ENCODE data around the gene KCTD5. TPM values are rescaled to one million over a fixed set of nuclear protein-coding genes. Genes with fewer than 3 reads are reported as not detected.
"Not testable (repeated sequence)": the region's sequence is repeated elsewhere in the genome, so short reads cannot be mapped to it uniquely, and the experiment has no call there.

The KCTD5 gene
- total and polyA plus RNA-seq, 9 of the 15 experiments (the other 6 are each of a cell fraction or from before 2014, with no cell fraction given): 0.73 to 58.3 (median 32.3) TPM

GRCh38 chr16:2721634-2722173 lies 39.4 kb downstream of the KCTD5 start:
- in situ Hi-C loops (cut with MboI); DNase-seq (ENCODE audit: extremely low read depth in 1 of 4, low spot score in 3 of 4): not testable (repeated sequence)

More at GRCh38 chr16:2721634-2722173, 39.4 kb downstream of the KCTD5 start:
- intact Hi-C loops (cut with micrococcal nuclease); H4K20me1 ChIP-seq (replicated peaks; ENCODE audit: control insufficient read depth, insufficient read depth, low read length); H3K79me2 ChIP-seq (ENCODE audit: control insufficient read depth, insufficient read depth, low read length); H3K27me3 ChIP-seq (ENCODE audit: control insufficient read depth in 2 of 2, insufficient read depth in 2 of 2, low read length in 2 of 2); H3K36me3 ChIP-seq (ENCODE audit: control insufficient read depth, insufficient read depth, low read length); H3K9me3 ChIP-seq (replicated peaks; ENCODE audit: control insufficient read depth, insufficient read depth, low read depth, low read length); H3K9me1 ChIP-seq (ENCODE audit: control insufficient read depth, insufficient read depth, low read length); CTCF ChIA-PET (ENCODE audit: low intra/inter-chr PET ratio); FAIRE-seq: not testable (repeated sequence)
- H3K9ac ChIP-seq (ENCODE audit: insufficient read depth in 1 of 2, low read depth in 2 of 2, low read length in 2 of 2): peak overlapping the region; percentile 55 to 92; a peak in 3 of 4 replicates
- peak overlapping the region; percentile 51 for H3K4me3 ChIP-seq
- BruUV-seq (replicated peaks): TSS peak; percentile 37
- peak overlapping the region; percentile 59 for H3K4me2 ChIP-seq (ENCODE audit: insufficient read depth, low read length)
- peak; percentile 51; the same call in 1 of the 2 replicates for TF ChIP-seq CEBPB (tag; IDR thresholded peaks at IDR 0.05)
- 0 out of 2 replicates have a peak, but pooled peaks have one; percentile 18 for TF ChIP-seq IRF9 (tag; IDR thresholded peaks at IDR 0.05)
- TF ChIP-seq ZBTB49 (CRISPR knock-in tag; IDR thresholded peaks at IDR 0.05; ENCODE audit: borderline replicate concordance): 0 out of 2 replicates have a peak, but pooled peaks have one; percentile 81
- TF ChIP-seq FOXK1 (CRISPR knock-in tag; IDR thresholded peaks at IDR 0.05; ENCODE audit: borderline replicate concordance): peak; percentile 44; the same call in 1 of the 2 replicates
- TF ChIP-seq FOSL1 (tag; conservative IDR thresholded peaks at IDR 0.05): 0 out of 2 replicates have a peak, but pooled peaks have one; percentile 3
- ATAC-seq: peak; percentile 2; the same call in 1 of the 3 replicates
- H3K4me1 ChIP-seq (replicated peaks in 1 of 2; ENCODE audit: control insufficient read depth in 2 of 2, insufficient read depth in 2 of 2, low read length in 2 of 2): peaks cover 2 to 46% of the 10 kb centered on the region in 2 experiments; a peak in 3 of 5 replicates
- H2AFZ ChIP-seq (ENCODE audit: low read depth, low read length): peak overlapping the region; percentile 73
- POLR2A ChIA-PET: interaction anchor here (0.6 kb wide), 1 partner anchor 129 kb away, joined by 3 read pairs; no protein-coding TSS in a partner anchor
- WGBS (ENCODE audit: insufficient coverage, low coverage, missing lambda C conversion rate): 36% methylated on average over 10 of the region's 14 CpGs
- peak overlapping the region; percentile 44 for H3K27ac ChIP-seq (ENCODE audit: extremely low read depth, low read depth, low read length)
